HL-60 (cell line): ENCODE data around the gene WDFY4.

Experiments
- DNase-seq, 2 experiments: peaks; one replicate each; pipeline ENCODE4 v3.0.0-alpha.2; 2010 to 2020; ENCODE audit warnings: low read depth in 1 of 2, low spot score in 1 of 2
- H3K27ac ChIP-seq: fragments of 250-450 bp; sonication (Bioruptor Pico); replicated peaks from 2 replicates; pipeline ENCODE4 v1.5.1; 2020; ENCODE audit warnings: mild to moderate bottlenecking, moderate library complexity
- H3K27me3 ChIP-seq: fragments of 250-450 bp; sonication (Bioruptor Pico); 2 replicates; pipeline ENCODE4 v1.5.1; 2021; ENCODE audit warnings: mild to moderate bottlenecking, moderate library complexity; ENCODE audit not compliant: insufficient read depth, poor library complexity, severe bottlenecking
- H3K4me3 ChIP-seq: replicated peaks from 2 replicates; pipeline ENCODE4 v1.5.1; 2011; ENCODE audit warnings: mild to moderate bottlenecking, control low read depth, low read length; ENCODE audit not compliant: insufficient read depth
- CTCF ChIP-seq: IDR thresholded peaks from one replicate; pipeline ENCODE4 v1.5.1; 2011; ENCODE audit warnings: low read length, control low read depth, inconsistent platforms; ENCODE audit not compliant: insufficient read depth
- GABPA ChIP-seq: IDR thresholded peaks from 2 replicates; pipeline ENCODE4 v1.6.1; 2012; ENCODE audit warnings: low read depth
- POLR2AphosphoS5 ChIP-seq: IDR thresholded peaks from 2 replicates; pipeline ENCODE4 v1.6.1; 2012; ENCODE audit warnings: low read depth
- SPI1 ChIP-seq: IDR thresholded peaks from 2 replicates; pipeline ENCODE4 v1.6.1; 2012; ENCODE audit warnings: low read depth, mild to moderate bottlenecking, borderline replicate concordance
- TF ChIP-seq, protein P1 (sequence below): IDR thresholded peaks from 2 replicates; pipeline ENCODE4 v1.6.1; 2012; ENCODE audit warnings: low read depth; ENCODE audit not compliant: insufficient replicate concordance

Gene WDFY4

DNA sequence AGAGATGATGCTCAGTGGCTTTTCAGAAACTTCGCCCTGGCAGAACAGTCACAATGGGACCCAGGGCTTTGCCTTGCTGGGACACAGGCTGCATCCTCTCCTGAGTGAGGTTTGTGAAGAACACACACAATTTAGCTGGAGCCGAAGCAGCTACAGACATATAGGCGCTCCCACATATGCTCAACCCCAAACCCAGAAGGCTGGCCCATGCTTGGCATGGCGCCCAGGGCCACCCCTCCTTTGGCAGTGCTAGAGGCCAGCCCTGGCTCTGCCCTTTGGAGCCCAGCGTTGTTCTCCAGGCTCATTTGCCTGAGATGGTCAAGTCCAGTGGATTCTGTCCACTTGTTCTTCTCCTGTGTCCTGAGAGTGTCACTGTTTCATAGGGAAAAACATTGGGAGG lies 94.4 kb downstream of the WDFY4 start:
- H3K27me3 ChIP-seq: no peaks in the 10 kb centered on the region
- H3K27ac ChIP-seq: no peak overlapping the region
- no peak overlapping the region for H3K4me3 ChIP-seq
- no peak for DNase-seq
- TF ChIP-seq POLR2AphosphoS5 (no peak), CTCF (no peak), GABPA (no peak), SPI1 (no peak)
- TF ChIP-seq, protein P1, sequence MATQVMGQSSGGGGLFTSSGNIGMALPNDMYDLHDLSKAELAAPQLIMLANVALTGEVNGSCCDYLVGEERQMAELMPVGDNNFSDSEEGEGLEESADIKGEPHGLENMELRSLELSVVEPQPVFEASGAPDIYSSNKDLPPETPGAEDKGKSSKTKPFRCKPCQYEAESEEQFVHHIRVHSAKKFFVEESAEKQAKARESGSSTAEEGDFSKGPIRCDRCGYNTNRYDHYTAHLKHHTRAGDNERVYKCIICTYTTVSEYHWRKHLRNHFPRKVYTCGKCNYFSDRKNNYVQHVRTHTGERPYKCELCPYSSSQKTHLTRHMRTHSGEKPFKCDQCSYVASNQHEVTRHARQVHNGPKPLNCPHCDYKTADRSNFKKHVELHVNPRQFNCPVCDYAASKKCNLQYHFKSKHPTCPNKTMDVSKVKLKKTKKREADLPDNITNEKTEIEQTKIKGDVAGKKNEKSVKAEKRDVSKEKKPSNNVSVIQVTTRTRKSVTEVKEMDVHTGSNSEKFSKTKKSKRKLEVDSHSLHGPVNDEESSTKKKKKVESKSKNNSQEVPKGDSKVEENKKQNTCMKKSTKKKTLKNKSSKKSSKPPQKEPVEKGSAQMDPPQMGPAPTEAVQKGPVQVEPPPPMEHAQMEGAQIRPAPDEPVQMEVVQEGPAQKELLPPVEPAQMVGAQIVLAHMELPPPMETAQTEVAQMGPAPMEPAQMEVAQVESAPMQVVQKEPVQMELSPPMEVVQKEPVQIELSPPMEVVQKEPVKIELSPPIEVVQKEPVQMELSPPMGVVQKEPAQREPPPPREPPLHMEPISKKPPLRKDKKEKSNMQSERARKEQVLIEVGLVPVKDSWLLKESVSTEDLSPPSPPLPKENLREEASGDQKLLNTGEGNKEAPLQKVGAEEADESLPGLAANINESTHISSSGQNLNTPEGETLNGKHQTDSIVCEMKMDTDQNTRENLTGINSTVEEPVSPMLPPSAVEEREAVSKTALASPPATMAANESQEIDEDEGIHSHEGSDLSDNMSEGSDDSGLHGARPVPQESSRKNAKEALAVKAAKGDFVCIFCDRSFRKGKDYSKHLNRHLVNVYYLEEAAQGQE: no peak

DNA sequence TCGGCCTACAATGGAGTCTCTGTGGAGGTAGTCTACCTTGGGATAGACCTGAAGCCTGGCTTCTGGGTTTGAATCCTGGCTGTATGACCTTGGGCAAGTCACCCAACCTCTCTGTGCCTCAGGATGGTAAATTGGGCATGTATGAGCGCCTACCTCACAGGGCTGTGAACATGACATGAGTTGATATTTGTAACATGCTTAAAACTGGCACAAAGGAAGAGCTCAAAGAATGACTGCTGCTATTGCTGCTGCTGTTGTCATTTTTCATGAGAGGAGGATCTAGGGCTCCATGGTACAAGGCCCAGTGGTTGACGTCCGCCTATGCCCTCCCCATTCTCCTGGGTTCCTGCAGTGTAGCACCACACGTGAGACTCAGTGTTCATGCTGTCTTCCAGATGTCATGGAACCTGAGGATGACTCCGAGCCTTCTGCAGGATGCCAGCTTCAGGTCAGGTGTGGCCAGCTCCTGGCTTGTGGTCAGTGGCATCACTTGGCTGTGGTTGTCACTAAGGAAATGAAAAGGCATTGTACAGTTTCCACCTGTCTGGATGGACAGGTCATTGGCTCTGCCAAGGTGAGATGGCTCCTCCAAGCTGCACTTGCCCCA lies 95.0 kb downstream of the WDFY4 start:
- no peaks in the 10 kb centered on the region for H3K27me3 ChIP-seq
- DNase-seq: no peak
- TF ChIP-seq SPI1: no peak
- TF ChIP-seq, protein P1: no peak
- no peak overlapping the region for H3K27ac ChIP-seq
- no peak overlapping the region for H3K4me3 ChIP-seq

GRCh38 chr10:48780341-48780740 lies 95.7 kb downstream of the WDFY4 start:
- Histone ChIP-seq H3K4me3 (no peak overlapping the region), H3K27me3 (no peaks in the 10 kb centered on the region), H3K27ac (no peak overlapping the region)
- no peak for DNase-seq
- TF ChIP-seq POLR2AphosphoS5: no peak
- no peak for TF ChIP-seq SPI1

- no peak for DNase-seq
- TF ChIP-seq, protein P1: no peak
- no peak for TF ChIP-seq GABPA
- no peak for TF ChIP-seq POLR2AphosphoS5
- TF ChIP-seq CTCF: no peak
- TF ChIP-seq SPI1: no peak
- no peak overlapping the region for H3K27ac ChIP-seq
- H3K27me3 ChIP-seq: no peaks in the 10 kb centered on the region
- no peak overlapping the region for H3K4me3 ChIP-seq
Observed at GRCh38 chr10:48782386-48782785, 97.7 kb downstream of the WDFY4 start.
